Measurements from ENCODE around the gene CKMT2. TPM values are rescaled to one million over a fixed set of nuclear protein-coding genes. Genes with fewer than 3 reads are reported as not detected.

CKMT2 gene
- total and polyA plus RNA-seq, 9 donors: 37.0 to 91.3 (median 62.5) TPM

GRCh38 chr5:81245871-81246235, 12.7 kb downstream of the CKMT2 start:
- no peak for DNase-seq
- H3K36me3 ChIP-seq (ENCODE audit: control insufficient read depth, insufficient read depth, low read length): peaks cover 13% of the 10 kb centered on the region
- no peaks in the 10 kb centered on the region for H3K27me3 ChIP-seq (ENCODE audit: control insufficient read depth, insufficient read depth, low read length)
- no peak overlapping the region for H3K4me3 ChIP-seq (ENCODE audit: low read length)
- WGBS (ENCODE audit: insufficient coverage): 62% methylated on average over 5 of the region's 5 CpGs
- H3K27ac ChIP-seq (ENCODE audit: low read length): peak overlapping the region; percentile 37
- H3K4me1 ChIP-seq (ENCODE audit: control insufficient read depth, insufficient read depth, low read length): peaks cover 32% of the 10 kb centered on the region
- no peaks in the 10 kb centered on the region for H3K9me3 ChIP-seq (replicated peaks; ENCODE audit: control insufficient read depth, low read depth, low read length)

- 57% methylated on average over 6 of the region's 6 CpGs for WGBS (ENCODE audit: insufficient coverage)
- H3K27me3 ChIP-seq (ENCODE audit: control insufficient read depth, insufficient read depth, low read length): no peaks in the 10 kb centered on the region
- H3K4me3 ChIP-seq (ENCODE audit: low read length): no peak overlapping the region
- no peak overlapping the region for H3K27ac ChIP-seq (ENCODE audit: low read length)
- no peak for DNase-seq
- H3K4me1 ChIP-seq (ENCODE audit: control insufficient read depth, insufficient read depth, low read length): peaks cover 30% of the 10 kb centered on the region
- peaks cover 13% of the 10 kb centered on the region for H3K36me3 ChIP-seq (ENCODE audit: control insufficient read depth, insufficient read depth, low read length)
- no peaks in the 10 kb centered on the region for H3K9me3 ChIP-seq (replicated peaks; ENCODE audit: control insufficient read depth, low read depth, low read length)
Measured at GRCh38 chr5:81246697-81247096, 13.6 kb downstream of the CKMT2 start.

GRCh38 chr5:81247441-81247972, 14.4 kb downstream of the CKMT2 start:
- Histone ChIP-seq H3K27ac (ENCODE audit: low read length) (no peak overlapping the region), H3K9me3 (replicated peaks; ENCODE audit: control insufficient read depth, low read depth, low read length) (no peaks in the 10 kb centered on the region), H3K4me3 (ENCODE audit: low read length) (no peak overlapping the region), H3K27me3 (ENCODE audit: control insufficient read depth, insufficient read depth, low read length) (no peaks in the 10 kb centered on the region), H3K4me1 (ENCODE audit: control insufficient read depth, insufficient read depth, low read length) (peaks cover 30% of the 10 kb centered on the region), H3K36me3 (ENCODE audit: control insufficient read depth, insufficient read depth, low read length) (peaks cover 14% of the 10 kb centered on the region)
- 50% methylated on average over 3 of the region's 3 CpGs for WGBS (ENCODE audit: insufficient coverage)
- DNase-seq: no peak

GRCh38 chr5:81249240-81249639, 16.1 kb downstream of the CKMT2 start:
- Histone ChIP-seq H3K4me3 (ENCODE audit: low read length) (no peak overlapping the region), H3K36me3 (ENCODE audit: control insufficient read depth, insufficient read depth, low read length) (peaks cover 26% of the 10 kb centered on the region), H3K4me1 (ENCODE audit: control insufficient read depth, insufficient read depth, low read length) (peaks cover 27% of the 10 kb centered on the region), H3K27ac (ENCODE audit: low read length) (no peak overlapping the region), H3K9me3 (replicated peaks; ENCODE audit: control insufficient read depth, low read depth, low read length) (no peaks in the 10 kb centered on the region), H3K27me3 (ENCODE audit: control insufficient read depth, insufficient read depth, low read length) (no peaks in the 10 kb centered on the region)
- WGBS (ENCODE audit: insufficient coverage): no CpG with 5 or more reads among the region's 4 CpGs
- no peak for DNase-seq

- no peaks in the 10 kb centered on the region for H3K27me3 ChIP-seq (ENCODE audit: control insufficient read depth, insufficient read depth, low read length)
- no peak overlapping the region for H3K4me3 ChIP-seq (ENCODE audit: low read length)
- H3K4me1 ChIP-seq (ENCODE audit: control insufficient read depth, insufficient read depth, low read length): peaks cover 21% of the 10 kb centered on the region
- H3K27ac ChIP-seq (ENCODE audit: low read length): no peak overlapping the region
- WGBS (ENCODE audit: insufficient coverage): no CpG with 5 or more reads among the region's 1 CpG
- DNase-seq: no peak
- no peaks in the 10 kb centered on the region for H3K9me3 ChIP-seq (replicated peaks; ENCODE audit: control insufficient read depth, low read depth, low read length)
- peaks cover 27% of the 10 kb centered on the region for H3K36me3 ChIP-seq (ENCODE audit: control insufficient read depth, insufficient read depth, low read length)
Measured at GRCh38 chr5:81250004-81250403, 16.9 kb downstream of the CKMT2 start.

GRCh38 chr5:81251922-81252321, 18.8 kb downstream of the CKMT2 start:
- Histone ChIP-seq H3K36me3 (ENCODE audit: control insufficient read depth, insufficient read depth, low read length) (peaks cover 29% of the 10 kb centered on the region), H3K4me1 (ENCODE audit: control insufficient read depth, insufficient read depth, low read length) (peaks cover 2% of the 10 kb centered on the region), H3K4me3 (ENCODE audit: low read length) (no peak overlapping the region), H3K27ac (ENCODE audit: low read length) (peak overlapping the region; percentile 4), H3K27me3 (ENCODE audit: control insufficient read depth, insufficient read depth, low read length) (no peaks in the 10 kb centered on the region), H3K9me3 (replicated peaks; ENCODE audit: control insufficient read depth, low read depth, low read length) (no peaks in the 10 kb centered on the region)
- 91% methylated on average over 3 of the region's 5 CpGs for WGBS (ENCODE audit: insufficient coverage)
- DNase-seq: peak; percentile 33

- no CpG with 5 or more reads among the region's 1 CpG for WGBS (ENCODE audit: insufficient coverage)
- Histone ChIP-seq H3K4me3 (ENCODE audit: low read length) (no peak overlapping the region), H3K9me3 (replicated peaks; ENCODE audit: control insufficient read depth, low read depth, low read length) (no peaks in the 10 kb centered on the region), H3K27ac (ENCODE audit: low read length) (no peak overlapping the region), H3K4me1 (ENCODE audit: control insufficient read depth, insufficient read depth, low read length) (no peaks in the 10 kb centered on the region), H3K36me3 (ENCODE audit: control insufficient read depth, insufficient read depth, low read length) (peaks cover 31% of the 10 kb centered on the region), H3K27me3 (ENCODE audit: control insufficient read depth, insufficient read depth, low read length) (no peaks in the 10 kb centered on the region)
- DNase-seq: no peak
Measured at GRCh38 chr5:81252904-81253303, 19.8 kb downstream of the CKMT2 start.

- Histone ChIP-seq H3K4me1 (ENCODE audit: control insufficient read depth, insufficient read depth, low read length) (no peaks in the 10 kb centered on the region), H3K36me3 (ENCODE audit: control insufficient read depth, insufficient read depth, low read length) (peaks cover 40% of the 10 kb centered on the region)
- no CpG with 5 or more reads among the region's 4 CpGs for WGBS (ENCODE audit: insufficient coverage)
Measured at GRCh38 chr5:81253875-81254274, 20.8 kb downstream of the CKMT2 start.

GRCh38 chr5:81254886-81255559, 21.9 kb downstream of the CKMT2 start:
- Histone ChIP-seq H3K4me1 (ENCODE audit: control insufficient read depth, insufficient read depth, low read length) (no peaks in the 10 kb centered on the region), H3K27me3 (ENCODE audit: control insufficient read depth, insufficient read depth, low read length) (no peaks in the 10 kb centered on the region), H3K4me3 (ENCODE audit: low read length) (no peak overlapping the region), H3K27ac (ENCODE audit: low read length) (no peak overlapping the region), H3K9me3 (replicated peaks; ENCODE audit: control insufficient read depth, low read depth, low read length) (no peaks in the 10 kb centered on the region), H3K36me3 (ENCODE audit: control insufficient read depth, insufficient read depth, low read length) (peaks cover 45% of the 10 kb centered on the region)
- WGBS (ENCODE audit: insufficient coverage): 93% methylated on average over 18 of the region's 21 CpGs
- no peak for DNase-seq

More at GRCh38 chr5:81253875-81254274, 20.8 kb downstream of the CKMT2 start:
- H3K27ac ChIP-seq (ENCODE audit: low read length): no peak overlapping the region
- H3K4me3 ChIP-seq (ENCODE audit: low read length): no peak overlapping the region
- H3K9me3 ChIP-seq (replicated peaks; ENCODE audit: control insufficient read depth, low read depth, low read length): no peaks in the 10 kb centered on the region
- H3K27me3 ChIP-seq (ENCODE audit: control insufficient read depth, insufficient read depth, low read length): no peaks in the 10 kb centered on the region
- no peak for DNase-seq

GRCh38 chr5:81256766-81257165, 23.6 kb downstream of the CKMT2 start:
- 60% methylated on average over 1 of the region's 1 CpG for WGBS (ENCODE audit: insufficient coverage)
- peaks cover 45% of the 10 kb centered on the region for H3K36me3 ChIP-seq (ENCODE audit: control insufficient read depth, insufficient read depth, low read length)
- H3K27ac ChIP-seq (ENCODE audit: low read length): no peak overlapping the region

More at GRCh38 chr5:81256766-81257165, 23.6 kb downstream of the CKMT2 start:
- peaks cover 1% of the 10 kb centered on the region for H3K9me3 ChIP-seq (replicated peaks; ENCODE audit: control insufficient read depth, low read depth, low read length)
- no peak overlapping the region for H3K4me3 ChIP-seq (ENCODE audit: low read length)
- no peaks in the 10 kb centered on the region for H3K4me1 ChIP-seq (ENCODE audit: control insufficient read depth, insufficient read depth, low read length)
- no peak for DNase-seq
- no peaks in the 10 kb centered on the region for H3K27me3 ChIP-seq (ENCODE audit: control insufficient read depth, insufficient read depth, low read length)
